ENCODE measurements around the gene LIPC. TPM values are rescaled to one million over a fixed set of nuclear protein-coding genes. Genes with fewer than 3 reads are reported as not detected.

The LIPC gene
- total and polyA plus RNA-seq, 2 of the 4 experiments (the other 2 are of a cell fraction): 0.07 TPM; not detected in 1

- WGBS, 2 experiments (ENCODE audit: extremely low coverage in 2 of 2, insufficient read length in 1 of 2): 33% methylated on average over 1 of the region's 5 CpGs; no CpG with 5 or more reads in 1 of the 2 experiments
- CTCF ChIA-PET: no interaction called here
- no peak overlapping the region for H2AFZ ChIP-seq (replicated peaks; ENCODE audit: low read length, poor library complexity)
These were observed 38.5 kb upstream of the LIPC start for GRCh38 chr15:58393241-58393662.

More at GRCh38 chr15:58393241-58393662, 38.5 kb upstream of the LIPC start:
- Histone ChIP-seq H4K5ac (ENCODE audit: low read depth, low read length) (no peak overlapping the region; the same call in 1 of the 2 replicates), H3K9ac (ENCODE audit: low read depth, low read length) (no peak overlapping the region), H3K36me3 (ENCODE audit: control insufficient read depth, insufficient read depth, low read length) (no peaks in the 10 kb centered on the region), H2BK20ac (ENCODE audit: low read depth, low read length) (no peak overlapping the region), H3K4me3 (ENCODE audit: insufficient read depth, low read depth, low read length) (no peak overlapping the region), H3K9me3 (ENCODE audit: control insufficient read depth, insufficient read depth, low read length) (no peaks in the 10 kb centered on the region), H2BK15ac (ENCODE audit: low read depth, low read length) (no peak overlapping the region; the same call in 1 of the 3 replicates), H4K20me1 (ENCODE audit: insufficient read depth, low read length) (no peaks in the 10 kb centered on the region), H4K91ac (ENCODE audit: insufficient read depth, low read depth, low read length) (no peak overlapping the region), H3K56ac (ENCODE audit: extremely low read depth, insufficient read depth, low read length) (no peak overlapping the region), H3K79me1 (ENCODE audit: low read depth in 1 of 2, low read length in 2 of 2) (no peaks in the 10 kb centered on the region), H2AK9ac (replicated peaks; ENCODE audit: low read depth, low read length, poor library complexity) (no peak overlapping the region), H3K9me1 (ENCODE audit: insufficient read depth, low read length) (peaks cover 12% of the 10 kb centered on the region), H3K4ac (ENCODE audit: low read depth, low read length) (peak overlapping the region; percentile 9; the same call in 1 of the 2 replicates), H2BK5ac (ENCODE audit: low read depth, low read length, poor library complexity, severe bottlenecking) (no peak overlapping the region), H3K14ac (replicated peaks; ENCODE audit: low read depth, low read length) (peak overlapping the region; percentile 1; the same call in 1 of the 2 replicates), H3K4me1 (ENCODE audit: control insufficient read depth, insufficient read depth, low read length) (peaks cover 16% of the 10 kb centered on the region), H3K4me2 (ENCODE audit: low read depth, low read length) (no peak overlapping the region), H3K23ac (ENCODE audit: low read depth, low read length) (no peak overlapping the region), H3K27ac (ENCODE audit: insufficient read depth, low read length) (no peak overlapping the region), H4K8ac (ENCODE audit: low read depth in 2 of 2, low read length in 2 of 2) (peak overlapping the region in 1 of 2 experiments; percentile 29; a peak in 1 of 4 replicates), H2AK5ac (ENCODE audit: low read depth, low read length) (peak overlapping the region; percentile 39; the same call in 1 of the 2 replicates), H2BK120ac (ENCODE audit: low read depth, low read length) (peak overlapping the region; percentile 51; the same call in 1 of the 2 replicates), H3K27me3 (ENCODE audit: control insufficient read depth, insufficient read depth, low read length) (no peaks in the 10 kb centered on the region), H3K18ac (ENCODE audit: low read depth, low read length) (no peak overlapping the region)
- in situ Hi-C loops (cut with MboI; ENCODE audit: low sequenced_read_pairs) (no loop called here), dilution Hi-C loops (cut with HindIII; ENCODE audit: low sequenced_read_pairs, unreplicated experiment) (no loop called here), intact Hi-C loops (cut with micrococcal nuclease) (no loop called here)
- DNase-seq (peak; percentile 30), ATAC-seq (ENCODE audit: low read depth) (no peak)
- POLR2A ChIA-PET (ENCODE audit: unreplicated experiment): no interaction called here
- TF ChIP-seq RAD21 (IDR thresholded peaks at IDR 0.05; ENCODE audit: low read length): no peak
- no peak for TF ChIP-seq BHLHE40 (IDR thresholded peaks at IDR 0.05; ENCODE audit: low read depth, low read length)
- no peak for TF ChIP-seq NFE2L2 (IDR thresholded peaks at IDR 0.05; ENCODE audit: low read depth, low read length)
- no peak for TF ChIP-seq CHD1 (IDR thresholded peaks at IDR 0.05; ENCODE audit: low read depth, low read length)
- no peak for TF ChIP-seq MAFK (IDR thresholded peaks at IDR 0.05; ENCODE audit: low read depth, low read length)
- TF ChIP-seq SMC3 (IDR thresholded peaks at IDR 0.05; ENCODE audit: low read depth, low read length): no peak
- TF ChIP-seq MXI1 (IDR thresholded peaks at IDR 0.05; ENCODE audit: borderline replicate concordance, low read depth, low read length): no peak
- TF ChIP-seq ELK1 (IDR thresholded peaks at IDR 0.05; ENCODE audit: borderline replicate concordance, low read depth, low read length): no peak
- no peak for TF ChIP-seq MAZ (IDR thresholded peaks at IDR 0.05; ENCODE audit: borderline replicate concordance, low read depth, low read length)
- no peak for TF ChIP-seq RFX5 (IDR thresholded peaks at IDR 0.05; ENCODE audit: low read depth, low read length)
- TF ChIP-seq RCOR1 (IDR thresholded peaks at IDR 0.05; ENCODE audit: insufficient replicate concordance, low read length): no peak
- TF ChIP-seq FOS (IDR thresholded peaks at IDR 0.05; ENCODE audit: low read depth, low read length): no peak
- TF ChIP-seq POLR2A (IDR thresholded peaks at IDR 0.05; ENCODE audit: low read depth, low read length): no peak
- no peak for TF ChIP-seq CTCF (conservative IDR thresholded peaks at IDR 0.05; ENCODE audit: low read depth, low read length)
- TF ChIP-seq USF2 (IDR thresholded peaks at IDR 0.05; ENCODE audit: low read depth, low read length): no peak
- TF ChIP-seq CEBPB (IDR thresholded peaks at IDR 0.05; ENCODE audit: low read depth, low read length): no peak
- BruUV-seq (replicated peaks): no TSS peak

Data from IMR-90 (cell line).